CD4-positive, alpha-beta T cell (primary cell): Measurements from ENCODE around the gene C10orf71. TPM values are rescaled to one million over a fixed set of nuclear protein-coding genes. Genes with fewer than 3 reads are reported as not detected.

Source experiments
- ATAC-seq: fragments of 200-7000 bp; cut with Tn5 transposase; one replicate; pipeline ENCODE4 v1.10.0; 2022; ENCODE audit warnings: mild to moderate bottlenecking; ENCODE audit not compliant: poor library complexity
- CTCF ChIA-PET: fragments of 350-600 bp; sonication (Branson Sonifier 250); formaldehyde crosslinking; loops from one replicate; lab custom pipeline; 2021; ENCODE audit warnings: antibody characterized with exemption, inconsistent platforms; lab: Charles Lee
- POLR2A ChIA-PET: fragments of 350-600 bp; sonication (Branson Sonifier 250); formaldehyde crosslinking; loops from one replicate; lab custom pipeline; 2021; ENCODE audit warnings: antibody characterized with exemption, inconsistent platforms; lab: Charles Lee
- DNase-seq, 14 experiments: peaks; one replicate each; pipeline ENCODE4 v3.0.0-alpha.2; 2013 to 2020; ENCODE audit warnings: mixed read lengths in 2 of 14
- H3K27ac ChIP-seq, 2 donors: one replicate each; pipeline versions ENCODE4 v1.5.1 to v1.7.0; 2013; ENCODE audit warnings: low read length in 2 of 2, low read depth in 1 of 2, mild to moderate bottlenecking in 1 of 2
- H3K27me3 ChIP-seq, 2 experiments: 1 replicate in 1 of 2; 2 replicates in 1 of 2; pipeline versions ENCODE4 v1.6.1 to v1.7.0; 2013; ENCODE audit warnings: low read length in 2 of 2, control low read depth in 1 of 2, mild to moderate bottlenecking in 1 of 2, moderate library complexity in 1 of 2; ENCODE audit not compliant: insufficient read depth in 2 of 2, control insufficient read depth in 1 of 2
- H3K36me3 ChIP-seq: one replicate; pipeline ENCODE4 v1.6.1; 2013; ENCODE audit warnings: low read length, control low read depth; ENCODE audit not compliant: insufficient read depth
- H3K4me1 ChIP-seq: one replicate; pipeline ENCODE4 v1.6.1; 2013; ENCODE audit warnings: low read length, control low read depth; ENCODE audit not compliant: insufficient read depth
- H3K4me3 ChIP-seq: one replicate; pipeline ENCODE4 v1.5.1; 2013; ENCODE audit warnings: mild to moderate bottlenecking, low read length, moderate library complexity
- H3K9me3 ChIP-seq, 2 experiments: 1 replicate in 1 of 2; 2 replicates in 1 of 2; pipeline versions ENCODE4 v1.6.1 to v1.7.0; 2013; ENCODE audit warnings: low read length in 2 of 2, mild to moderate bottlenecking in 2 of 2, control low read depth in 1 of 2, moderate library complexity in 1 of 2; ENCODE audit not compliant: control insufficient read depth in 1 of 2, insufficient read depth in 1 of 2
- H3K27ac Mint-ChIP-seq: one replicate; pipeline ENCODE4 v1.8.0; 2020; ENCODE audit warnings: mixed read lengths
- H3K27me3 Mint-ChIP-seq: one replicate; pipeline ENCODE4 v1.8.0; 2021; ENCODE audit warnings: mixed read lengths
- H3K36me3 Mint-ChIP-seq: one replicate; pipeline ENCODE4 v1.8.0; 2021; ENCODE audit warnings: low read depth, mixed read lengths
- H3K4me1 Mint-ChIP-seq: one replicate; pipeline ENCODE4 v1.8.0; 2021; ENCODE audit warnings: low read depth, mixed read lengths
- H3K4me3 Mint-ChIP-seq: one replicate; pipeline ENCODE4 v1.8.0; 2020; ENCODE audit warnings: mild to moderate bottlenecking, mixed read lengths
- H3K9me3 Mint-ChIP-seq: one replicate; pipeline ENCODE4 v1.8.0; 2020; ENCODE audit warnings: mixed read lengths
- CTCF ChIP-seq: fragments of 200-600 bp; IDR thresholded peaks from one replicate; pipeline ENCODE4 v1.8.0; 2022; ENCODE audit warnings: antibody characterized with exemption, mild to moderate bottlenecking
- intact Hi-C, 2 experiments: fragments of 100-400 bp; cut with DNase I in 1 of 2; cut with micrococcal nuclease in 1 of 2; formaldehyde crosslinking; loops; one replicate each; pipeline versions ENCODE4 v1.15.1 to v1.9.0; 2023 to 2025; cut with DNase I, micrococcal nuclease
- polyA plus RNA-seq, 2 donors: library from polyadenylated mRNA; unstranded; fragments of 120-200 nt; gene quantifications; one replicate each; pipeline ENCODE4 v1.2.1, GENCODE V29; 2013
- total RNA-seq, 174 experiments: library from RNA in 2 of 174; stranded (reverse) in 2 of 174; gene quantifications; one replicate each; pipeline ENCODE4 v1.2.3 and lab custom pipeline; 2021 to 2026

Gene C10orf71
- not detected for total RNA-seq
- polyA plus RNA-seq (2013, experiment 1 of 2) = not detected
- 0.42 TPM for polyA plus RNA-seq (2013, experiment 2 of 2)
- 0 to 0.11 (median 0) reads per million in 172 experiments for total RNA-seq (lab: John Stamatoyannopoulos, UW)

- Histone ChIP-seq H3K9me3 (no peaks in the 10 kb centered on the region), H3K4me3 (no peak within 1 kb of the TSS), H3K4me1 (no peaks in the 10 kb centered on the region), H3K27me3 (peaks cover 0 to under 1% of the 10 kb centered on the region in 2 experiments), H3K36me3 (no peaks in the 10 kb centered on the region), H3K27ac (no peak within 1 kb of the TSS)
- ATAC-seq (no peak), DNase-seq (no peak)
- H3K4me3 Mint-ChIP-seq = no peak within 1 kb of the TSS
- POLR2A ChIA-PET = no interaction called here
- no peak within 1 kb of the TSS for H3K27ac Mint-ChIP-seq
- H3K27me3 Mint-ChIP-seq = no peaks in the 10 kb centered on the region
- no peaks in the 10 kb centered on the region for H3K36me3 Mint-ChIP-seq
- no peaks in the 10 kb centered on the region for H3K9me3 Mint-ChIP-seq
- TF ChIP-seq CTCF = no peak
- intact Hi-C loops = no loop called here
- CTCF ChIA-PET = no interaction called here
- H3K4me1 Mint-ChIP-seq = no peaks in the 10 kb centered on the region
Observed at GRCh38 chr10:49298983-49299815, at the start of gene C10orf71. TSS of gene C10orf71 (plus strand) at chr10:49299170. CDS start at chr10:49322546, 23,376 bp downstream.

GRCh38 chr10:49252313-49253034 lies 46.5 kb upstream of the C10orf71 start:
- intact Hi-C loops = no loop called here
- TF ChIP-seq CTCF = no peak
- Mint-ChIP-seq H3K4me3 (no peak overlapping the region), H3K9me3 (peaks cover 3% of the 10 kb centered on the region), H3K27me3 (no peaks in the 10 kb centered on the region), H3K36me3 (no peaks in the 10 kb centered on the region), H3K27ac (no peak overlapping the region), H3K4me1 (no peaks in the 10 kb centered on the region)
- Histone ChIP-seq H3K27ac (no peak overlapping the region), H3K4me1 (peaks cover 15% of the 10 kb centered on the region), H3K36me3 (no peaks in the 10 kb centered on the region), H3K27me3 (peaks cover 0 to 4% of the 10 kb centered on the region in 2 experiments), H3K9me3 (peaks cover 0 to 6% of the 10 kb centered on the region in 2 experiments), H3K4me3 (no peak overlapping the region)
- ATAC-seq = no peak
- no peak for DNase-seq
- ChIA-PET POLR2A (no interaction called here), CTCF (no interaction called here)

GRCh38 chr10:49253340-49253906 lies 45.5 kb upstream of the C10orf71 start:
- no peaks in the 10 kb centered on the region for H3K4me1 Mint-ChIP-seq
- DNase-seq = no peak
- POLR2A ChIA-PET = no interaction called here
- Histone ChIP-seq H3K27me3 (peaks cover 0 to 4% of the 10 kb centered on the region in 2 experiments), H3K27ac (no peak overlapping the region), H3K4me1 (peaks cover 15% of the 10 kb centered on the region), H3K9me3 (peaks cover 0 to 6% of the 10 kb centered on the region in 2 experiments), H3K36me3 (no peaks in the 10 kb centered on the region), H3K4me3 (no peak overlapping the region)
- H3K9me3 Mint-ChIP-seq = no peaks in the 10 kb centered on the region
- no peaks in the 10 kb centered on the region for H3K36me3 Mint-ChIP-seq
- no peak for ATAC-seq
- no peak for TF ChIP-seq CTCF
- H3K4me3 Mint-ChIP-seq = no peak overlapping the region
- H3K27me3 Mint-ChIP-seq = no peaks in the 10 kb centered on the region
- CTCF ChIA-PET = no interaction called here
- intact Hi-C loops = no loop called here
- H3K27ac Mint-ChIP-seq = no peak overlapping the region
